Activated T-cell treated with anti-CD3 and anti-CD28 coated beads, Interleukin-2, amount 50 U/mL, for 72 hours (primary cell): ENCODE measurements around the gene TWSG1. TPM values are rescaled to one million over a fixed set of nuclear protein-coding genes. Genes with fewer than 3 reads are reported as not detected.
"Not testable (repeated sequence)": the region's sequence is repeated elsewhere in the genome, so short reads cannot be mapped to it uniquely, and the experiment has no call there.

Experiments used
- ATAC-seq, 2 donors: fragments of 150-1000 bp; cut with Tn5 transposase; replicated peaks in 1 of 2; 2 replicates each; pipeline ENCODE4 v1.10.0; 2021; ENCODE audit warnings: moderate library complexity in 2 of 2, mild to moderate bottlenecking in 1 of 2
- DNase-seq, 2 donors: peaks; one replicate each; pipeline ENCODE4 v3.0.0; 2021 to 2022; ENCODE audit warnings: mixed read lengths in 1 of 2
- H3K27ac Mint-ChIP-seq: one replicate; pipeline ENCODE4 v1.8.0; 2022; ENCODE audit warnings: mild to moderate bottlenecking, moderate library complexity, mixed read lengths
- H3K27me3 Mint-ChIP-seq: one replicate; pipeline ENCODE4 v1.8.0; 2022; ENCODE audit warnings: low read depth, mixed read lengths
- H3K36me3 Mint-ChIP-seq, 2 donors: one replicate each; pipeline ENCODE4 v1.8.0; 2022; ENCODE audit warnings: mixed read lengths in 2 of 2, mild to moderate bottlenecking in 1 of 2; ENCODE audit not compliant: insufficient read depth in 2 of 2
- H3K4me1 Mint-ChIP-seq: one replicate; pipeline ENCODE4 v1.8.0; 2022; ENCODE audit warnings: low read depth, mixed read lengths
- H3K4me3 Mint-ChIP-seq, 2 donors: one replicate each; pipeline ENCODE4 v1.8.0; 2022; ENCODE audit warnings: mild to moderate bottlenecking in 2 of 2, mixed read lengths in 2 of 2, moderate library complexity in 2 of 2
- H3K9me3 Mint-ChIP-seq, 2 donors: one replicate each; pipeline ENCODE4 v1.8.0; 2022; ENCODE audit warnings: mixed read lengths in 2 of 2
- total RNA-seq, 2 donors: library from RNA; stranded (reverse); gene quantifications; one replicate each; pipeline ENCODE4 v1.2.3, GENCODE V29; 2022

The TWSG1 gene
- total RNA-seq, 2 donors from 2014 or later = 10.3 to 16.4 TPM

DNA sequence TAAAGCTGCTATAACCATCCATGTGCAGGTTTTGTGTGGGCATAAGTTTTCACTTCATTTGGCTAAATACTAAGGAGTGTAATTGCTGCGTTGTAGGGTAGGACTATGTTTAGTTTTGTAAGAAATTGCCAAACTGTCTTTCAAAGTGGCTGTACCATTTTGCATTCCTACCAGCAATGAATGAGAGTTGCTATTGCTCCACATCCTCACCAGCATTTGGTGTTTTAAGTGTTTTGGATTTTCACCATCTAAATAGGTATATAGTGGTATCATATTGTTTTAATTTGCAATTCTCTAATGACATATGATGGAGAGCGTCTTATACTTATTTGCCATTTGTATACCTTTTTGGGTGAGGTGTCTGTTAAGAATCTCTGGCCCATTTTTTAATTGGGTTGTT, 12.2 kb downstream of the TWSG1 start:
- Mint-ChIP-seq H3K4me1 (peaks cover 6% of the 10 kb centered on the region), H3K9me3 (peaks cover 0 to 2% of the 10 kb centered on the region in 2 donors), H3K36me3 (peaks cover 2 to 7% of the 10 kb centered on the region in 2 donors), H3K27me3 (no peaks in the 10 kb centered on the region), H3K27ac (no peak overlapping the region), H3K4me3 (no peak overlapping the region)
- DNase-seq (no peak), ATAC-seq (no peak)

DNA sequence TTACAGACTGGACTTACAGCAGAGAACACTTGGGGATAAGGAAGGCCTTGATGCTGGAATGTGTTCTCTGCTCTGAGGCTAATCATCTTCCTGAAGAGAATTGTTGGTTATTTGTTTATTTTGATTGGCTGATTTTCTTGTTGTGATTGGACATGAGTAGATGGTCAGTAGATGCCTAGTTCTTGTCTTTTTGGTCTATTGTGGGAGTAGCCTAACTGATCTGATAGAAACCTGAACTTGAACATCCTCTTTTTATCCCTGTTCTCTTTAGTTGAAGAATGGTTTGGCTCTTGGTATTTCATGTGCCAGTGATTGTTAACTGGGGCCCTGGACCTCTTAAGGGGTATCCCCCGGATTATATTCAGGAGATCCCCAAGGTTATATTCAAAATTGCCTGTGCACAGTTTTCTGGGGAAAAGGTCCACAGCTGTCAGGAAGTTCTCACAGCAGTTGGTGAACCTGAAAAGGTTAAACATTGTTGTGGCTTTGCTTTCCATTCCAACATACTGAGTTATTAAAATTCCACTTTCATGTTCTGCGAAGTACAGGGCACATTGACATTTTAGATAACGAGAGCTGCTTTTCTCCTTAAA, 13.6 kb downstream of the TWSG1 start:
- ATAC-seq = no peak
- Mint-ChIP-seq H3K27me3 (no peaks in the 10 kb centered on the region), H3K36me3 (peaks cover 2 to 7% of the 10 kb centered on the region in 2 donors), H3K4me1 (peaks cover 6% of the 10 kb centered on the region), H3K9me3 (peaks cover 0 to 2% of the 10 kb centered on the region in 2 donors), H3K4me3 (no peak overlapping the region), H3K27ac (no peak overlapping the region)
- DNase-seq = no peak

- ATAC-seq = no peak
- Mint-ChIP-seq H3K4me1 (peaks cover 6% of the 10 kb centered on the region), H3K36me3 (peaks cover 0 to 3% of the 10 kb centered on the region in 2 donors), H3K9me3 (no peaks in the 10 kb centered on the region), H3K4me3 (no peak overlapping the region), H3K27me3 (no peaks in the 10 kb centered on the region), H3K27ac (no peak overlapping the region)
- DNase-seq = no peak
These were observed 14.2 kb downstream of the TWSG1 start for GRCh38 chr18:9348766-9349165.

- Mint-ChIP-seq H3K27me3 (no peaks in the 10 kb centered on the region), H3K36me3 (no peaks in the 10 kb centered on the region), H3K4me1 (peaks cover 5% of the 10 kb centered on the region), H3K9me3 (no peaks in the 10 kb centered on the region), H3K4me3 (no peak overlapping the region), H3K27ac (no peak overlapping the region)
- ATAC-seq (no peak), DNase-seq (no peak)
These were observed 19.0 kb downstream of the TWSG1 start for GRCh38 chr18:9353596-9353995.

- H3K9me3 Mint-ChIP-seq = no peaks in the 10 kb centered on the region
- no peak for DNase-seq
- ATAC-seq = no peak
- peaks cover 5% of the 10 kb centered on the region for H3K4me1 Mint-ChIP-seq
- H3K27ac Mint-ChIP-seq = no peak overlapping the region
- H3K27me3 Mint-ChIP-seq = no peaks in the 10 kb centered on the region
- H3K4me3 Mint-ChIP-seq = no peak overlapping the region
- H3K36me3 Mint-ChIP-seq = no peaks in the 10 kb centered on the region
These were observed 19.7 kb downstream of the TWSG1 start for GRCh38 chr18:9354256-9354655.

- peaks cover 5% of the 10 kb centered on the region for H3K4me1 Mint-ChIP-seq
- H3K27ac Mint-ChIP-seq = no peak overlapping the region
- H3K4me3 Mint-ChIP-seq = no peak overlapping the region
- H3K36me3 Mint-ChIP-seq = no peaks in the 10 kb centered on the region
- no peak for DNase-seq
- H3K9me3 Mint-ChIP-seq = no peaks in the 10 kb centered on the region
- ATAC-seq = no peak
- H3K27me3 Mint-ChIP-seq = no peaks in the 10 kb centered on the region
These were observed 22.4 kb downstream of the TWSG1 start for GRCh38 chr18:9356976-9357375.

DNA sequence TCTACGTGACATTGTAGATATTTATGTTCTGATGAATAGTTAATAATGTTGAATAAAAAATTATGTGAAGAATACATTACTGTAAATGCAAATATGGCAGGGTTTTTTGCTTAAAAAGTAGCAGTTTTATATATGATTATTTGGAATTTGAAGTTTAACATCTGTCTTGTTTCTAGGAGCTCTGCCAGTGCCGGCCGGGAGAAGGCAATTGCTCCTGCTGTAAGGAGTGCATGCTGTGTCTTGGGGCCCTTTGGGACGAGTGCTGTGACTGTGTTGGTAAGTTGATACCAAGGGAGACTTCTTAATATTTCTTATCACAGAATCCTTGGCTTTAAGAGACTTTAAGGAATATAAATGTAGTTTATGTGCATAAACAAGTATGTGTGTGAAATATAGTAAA, 25.2 kb downstream of the TWSG1 start:
- Mint-ChIP-seq H3K27me3 (no peaks in the 10 kb centered on the region), H3K9me3 (no peaks in the 10 kb centered on the region), H3K27ac (no peak overlapping the region), H3K4me1 (no peaks in the 10 kb centered on the region), H3K4me3 (no peak overlapping the region), H3K36me3 (peaks cover 0 to 3% of the 10 kb centered on the region in 2 donors)
- ATAC-seq (no peak), DNase-seq (no peak)

- no peaks in the 10 kb centered on the region for H3K27me3 Mint-ChIP-seq
- H3K9me3 Mint-ChIP-seq = no peaks in the 10 kb centered on the region
- H3K36me3 Mint-ChIP-seq = peaks cover 0 to 3% of the 10 kb centered on the region in 2 donors
- no peak overlapping the region for H3K4me3 Mint-ChIP-seq
- no peak for ATAC-seq
- H3K27ac Mint-ChIP-seq = no peak overlapping the region
- no peaks in the 10 kb centered on the region for H3K4me1 Mint-ChIP-seq
- no peak for DNase-seq
These were observed 26.6 kb downstream of the TWSG1 start for GRCh38 chr18:9361191-9361590.

- Mint-ChIP-seq H3K27ac (no peak overlapping the region), H3K4me3 (no peak overlapping the region), H3K4me1 (no peaks in the 10 kb centered on the region), H3K36me3 (peaks cover 2 to 3% of the 10 kb centered on the region in 2 donors), H3K27me3 (no peaks in the 10 kb centered on the region), H3K9me3 (no peaks in the 10 kb centered on the region)
- no peak for ATAC-seq
- no peak for DNase-seq
These were observed 28.3 kb downstream of the TWSG1 start for GRCh38 chr18:9362869-9363268.

DNA sequence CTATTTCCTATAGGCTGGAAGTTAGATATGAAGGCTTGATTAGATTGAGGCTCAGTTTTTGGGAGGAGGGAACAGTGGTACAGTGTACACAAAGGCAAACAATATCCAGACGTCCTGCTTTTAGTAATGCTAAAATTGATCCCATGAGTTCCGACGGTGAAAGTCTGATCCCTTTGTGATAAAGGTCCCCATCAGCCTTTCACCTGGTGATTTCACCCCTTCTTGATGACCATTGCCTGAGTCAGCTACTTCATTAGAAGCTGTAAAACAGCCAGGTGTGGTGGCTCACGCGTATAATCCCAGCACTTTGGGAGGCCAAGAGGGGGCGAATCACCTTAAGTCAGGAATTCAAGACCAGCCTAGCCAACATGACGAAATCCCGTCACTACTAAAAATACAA, 29.7 kb downstream of the TWSG1 start:
- H3K4me3 Mint-ChIP-seq = no peak overlapping the region
- no peaks in the 10 kb centered on the region for H3K27me3 Mint-ChIP-seq
- H3K36me3 Mint-ChIP-seq = peaks cover 2 to 3% of the 10 kb centered on the region in 2 donors
- no peaks in the 10 kb centered on the region for H3K9me3 Mint-ChIP-seq
- ATAC-seq (no peak), DNase-seq (no peak)
- H3K4me1 Mint-ChIP-seq = no peaks in the 10 kb centered on the region
- no peak overlapping the region for H3K27ac Mint-ChIP-seq

- H3K36me3 Mint-ChIP-seq = peaks cover 3% of the 10 kb centered on the region in 2 donors
These were observed 30.8 kb downstream of the TWSG1 start for GRCh38 chr18:9365406-9365805.

DNA sequence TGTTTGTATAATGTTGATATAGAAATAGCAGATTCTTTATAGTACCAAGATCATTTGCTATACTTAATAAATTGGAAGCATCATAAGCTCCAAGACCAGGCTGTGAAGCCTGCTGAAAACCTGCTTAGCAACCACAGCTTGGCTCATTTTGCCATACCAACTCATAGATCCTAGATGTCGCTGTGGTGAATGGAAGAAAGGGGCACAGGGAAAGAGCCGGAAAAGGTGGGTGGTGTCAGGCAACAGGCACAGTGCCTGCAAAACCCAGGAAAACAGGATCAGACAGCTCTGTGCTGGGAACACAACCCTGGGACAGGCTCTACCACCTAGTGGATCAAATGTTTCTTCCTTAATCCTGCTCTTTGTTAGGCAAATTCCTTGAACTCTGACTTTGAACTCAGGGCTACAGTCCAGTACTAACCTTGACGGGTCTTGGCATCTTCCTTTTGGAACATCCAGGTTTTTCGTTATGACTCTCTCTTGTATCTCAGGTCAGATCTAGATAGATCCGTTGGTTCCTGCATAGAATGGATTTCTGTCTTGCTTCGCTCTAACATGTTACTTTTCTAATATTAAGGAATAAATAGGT, 31.6 kb downstream of the TWSG1 start:
- ATAC-seq (no peak), DNase-seq (no peak)
- Mint-ChIP-seq H3K27me3 (no peaks in the 10 kb centered on the region), H3K4me1 (no peaks in the 10 kb centered on the region), H3K27ac (no peak overlapping the region), H3K9me3 (no peaks in the 10 kb centered on the region), H3K36me3 (peaks cover 3% of the 10 kb centered on the region in 2 donors), H3K4me3 (no peak overlapping the region)

More at GRCh38 chr18:9365406-9365805, 30.8 kb downstream of the TWSG1 start:
- Mint-ChIP-seq H3K9me3 (no peaks in the 10 kb centered on the region), H3K27ac (no peak overlapping the region), H3K4me1 (no peaks in the 10 kb centered on the region), H3K4me3 (no peak overlapping the region), H3K27me3 (no peaks in the 10 kb centered on the region)
- DNase-seq (no peak), ATAC-seq (no peak)

GRCh38 chr18:9373254-9373653, 38.7 kb downstream of the TWSG1 start:
- not testable (repeated sequence) for H3K4me3 Mint-ChIP-seq, H3K27me3 Mint-ChIP-seq, H3K4me1 Mint-ChIP-seq, DNase-seq, H3K9me3 Mint-ChIP-seq, ATAC-seq, H3K27ac Mint-ChIP-seq, H3K36me3 Mint-ChIP-seq

DNA sequence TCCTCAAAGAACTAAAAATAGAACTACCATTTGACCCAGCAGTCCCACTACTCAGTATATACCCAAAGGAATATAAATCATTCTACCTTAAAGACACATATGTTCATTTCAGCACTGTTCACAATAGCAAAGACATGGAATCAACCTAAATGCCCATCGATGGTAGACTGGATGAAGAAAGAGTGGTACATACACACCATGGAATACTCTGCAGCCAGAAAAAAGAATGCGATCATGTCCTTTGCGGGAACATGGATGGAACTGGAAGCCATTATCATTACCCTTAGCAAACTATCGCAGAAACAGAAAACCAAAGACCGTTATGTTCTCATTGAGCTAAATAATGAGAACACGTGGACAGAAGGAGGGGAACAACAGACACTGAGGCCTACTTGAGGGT, 44.5 kb downstream of the TWSG1 start:
- no peak for DNase-seq
- no peaks in the 10 kb centered on the region for H3K27me3 Mint-ChIP-seq
- no peaks in the 10 kb centered on the region for H3K36me3 Mint-ChIP-seq
- peaks cover 0 to 1% of the 10 kb centered on the region in 2 donors for H3K9me3 Mint-ChIP-seq
- no peaks in the 10 kb centered on the region for H3K4me1 Mint-ChIP-seq
- H3K4me3 Mint-ChIP-seq = no peak overlapping the region
- H3K27ac Mint-ChIP-seq = no peak overlapping the region
- ATAC-seq = no peak
